Neutrophil (primary cell): ENCODE data around the gene DYNC1I1.

Experiments used
- H3K27ac ChIP-seq: fragments of 200-600 bp; sonication (generic); 2 replicates; pipeline ENCODE4 v1.5.1; 2016; ENCODE audit warnings: mild to moderate bottlenecking, moderate library complexity
- H3K27me3 ChIP-seq: fragments of 200-600 bp; sonication (generic); 2 replicates; pipeline ENCODE4 v1.6.0; 2016; ENCODE audit warnings: mild to moderate bottlenecking
- H3K36me3 ChIP-seq: fragments of 200-600 bp; sonication (generic); 2 replicates; pipeline ENCODE4 v1.5.1; 2017
- H3K4me1 ChIP-seq, 2 experiments: fragments of 200-600 bp in 1 of 2; sonication (generic) in 1 of 2; 1 replicate in 1 of 2; 2 replicates in 1 of 2; pipeline versions ENCODE4 v1.5.1 to v1.6.1; 2013 to 2016; ENCODE audit warnings: low read depth in 1 of 2, low read length in 1 of 2, mild to moderate bottlenecking in 1 of 2, moderate library complexity in 1 of 2; ENCODE audit not compliant: control insufficient read depth in 1 of 2, insufficient read depth in 1 of 2
- H3K4me3 ChIP-seq, 2 experiments: fragments of 200-600 bp in 1 of 2; sonication (generic) in 1 of 2; 1 replicate in 1 of 2; 2 replicates in 1 of 2; pipeline ENCODE4 v1.5.1; 2013 to 2016; ENCODE audit warnings: low read depth in 1 of 2, low read length in 1 of 2, mild to moderate bottlenecking in 1 of 2, moderate library complexity in 1 of 2
- H3K9me3 ChIP-seq: fragments of 200-600 bp; sonication (generic); 2 replicates; pipeline ENCODE4 v1.5.1; 2016
- CTCF ChIP-seq: fragments of 200-600 bp; sonication (generic); IDR thresholded peaks from 2 replicates; pipeline ENCODE4 v1.5.1; 2016; ENCODE audit warnings: antibody characterized with exemption

Gene DYNC1I1

GRCh38 chr7:95737828-95738505 is 34.4 kb upstream of the DYNC1I1 start:
- H3K4me1 ChIP-seq, result no peaks in the 10 kb centered on the region
- H3K27me3 ChIP-seq, result no peaks in the 10 kb centered on the region
- no peak overlapping the region for H3K4me3 ChIP-seq
- no peak for TF ChIP-seq CTCF
- no peaks in the 10 kb centered on the region for H3K9me3 ChIP-seq
- no peaks in the 10 kb centered on the region for H3K36me3 ChIP-seq
- no peak overlapping the region for H3K27ac ChIP-seq

- H3K4me3 ChIP-seq, result no peak overlapping the region
- no peaks in the 10 kb centered on the region for H3K27me3 ChIP-seq
- H3K36me3 ChIP-seq, result no peaks in the 10 kb centered on the region
- TF ChIP-seq CTCF, result no peak
- H3K27ac ChIP-seq, result no peak overlapping the region
- no peaks in the 10 kb centered on the region for H3K4me1 ChIP-seq
- H3K9me3 ChIP-seq, result no peaks in the 10 kb centered on the region
These were observed 23.3 kb upstream of the DYNC1I1 start for GRCh38 chr7:95749044-95749443.

- H3K27ac ChIP-seq, result no peak overlapping the region
- H3K9me3 ChIP-seq, result no peaks in the 10 kb centered on the region
- H3K27me3 ChIP-seq, result no peaks in the 10 kb centered on the region
- TF ChIP-seq CTCF, result no peak
- no peaks in the 10 kb centered on the region for H3K36me3 ChIP-seq
- H3K4me1 ChIP-seq, result no peaks in the 10 kb centered on the region
- H3K4me3 ChIP-seq, result no peak overlapping the region
These were observed 22.8 kb upstream of the DYNC1I1 start for GRCh38 chr7:95749515-95749914.

- no peak overlapping the region for H3K4me3 ChIP-seq
These were observed 18.9 kb upstream of the DYNC1I1 start for GRCh38 chr7:95753440-95753839.

GRCh38 chr7:95755277-95755934 is 16.9 kb upstream of the DYNC1I1 start:
- no peaks in the 10 kb centered on the region for H3K4me1 ChIP-seq
- no peak overlapping the region for H3K4me3 ChIP-seq
- no peaks in the 10 kb centered on the region for H3K9me3 ChIP-seq
- H3K36me3 ChIP-seq, result no peaks in the 10 kb centered on the region
- H3K27me3 ChIP-seq, result peaks cover 6% of the 10 kb centered on the region
- no peak for TF ChIP-seq CTCF
- no peak overlapping the region for H3K27ac ChIP-seq

More at GRCh38 chr7:95753440-95753839, 18.9 kb upstream of the DYNC1I1 start:
- H3K27ac ChIP-seq, result no peak overlapping the region
- no peaks in the 10 kb centered on the region for H3K4me1 ChIP-seq
- H3K9me3 ChIP-seq, result no peaks in the 10 kb centered on the region
- TF ChIP-seq CTCF, result no peak
- no peaks in the 10 kb centered on the region for H3K36me3 ChIP-seq
- peaks cover 6% of the 10 kb centered on the region for H3K27me3 ChIP-seq
